GM18498 (cell line): ENCODE results near the gene ORAI3.

Source experiments
- ATAC-seq: cut with Tn5 transposase; IDR thresholded peaks from one replicate; pipeline ENCODE4 v1.9.1; 2021; ENCODE audit warnings: mild to moderate bottlenecking, moderate library complexity; ENCODE audit not compliant: unreplicated experiment

Gene ORAI3

GRCh38 chr16:30966033-30966619 is 17.3 kb downstream of the ORAI3 start:
- ATAC-seq, result no peak

GRCh38 chr16:30967795-30968194 is 18.9 kb downstream of the ORAI3 start:
- ATAC-seq, result no peak

- no peak for ATAC-seq
These were observed 20.5 kb downstream of the ORAI3 start for GRCh38 chr16:30969246-30969842.

- ATAC-seq, result no peak
These were observed 22.4 kb downstream of the ORAI3 start for GRCh38 chr16:30971298-30971697.

- ATAC-seq, result no peak
These were observed 24.0 kb downstream of the ORAI3 start for GRCh38 chr16:30972872-30973271.

- ATAC-seq, result no peak
These were observed 25.5 kb downstream of the ORAI3 start for GRCh38 chr16:30974348-30974747.

GRCh38 chr16:30976486-30976885 is 27.6 kb downstream of the ORAI3 start:
- ATAC-seq, result no peak

- no peak for ATAC-seq
These were observed 28.6 kb downstream of the ORAI3 start for GRCh38 chr16:30977502-30977901.

- ATAC-seq, result no peak
These were observed 30.5 kb downstream of the ORAI3 start for GRCh38 chr16:30979170-30980022.

GRCh38 chr16:30980023-30980371 is 31.1 kb downstream of the ORAI3 start:
- ATAC-seq, result no peak

- ATAC-seq, result no peak
These were observed 31.6 kb downstream of the ORAI3 start for GRCh38 chr16:30980434-30980833.

GRCh38 chr16:30980959-30981358 is 32.1 kb downstream of the ORAI3 start:
- no peak for ATAC-seq

- ATAC-seq, result no peak
These were observed 33.9 kb downstream of the ORAI3 start for GRCh38 chr16:30982548-30983288.

GRCh38 chr16:30983289-30983889 is 34.5 kb downstream of the ORAI3 start:
- no peak for ATAC-seq

GRCh38 chr16:30983898-30984610 is 35.2 kb downstream of the ORAI3 start:
- ATAC-seq, result no peak

GRCh38 chr16:30984669-30985400 is 36.0 kb downstream of the ORAI3 start, which contains the start of gene HSD3B7:
TSS of gene HSD3B7 (plus strand) at chr16:30985207. CDS start at chr16:30985659, 452 bp downstream.
- no peak for ATAC-seq

- ATAC-seq, result no peak
These were observed 36.7 kb downstream of the ORAI3 start for GRCh38 chr16:30985401-30986128.

GRCh38 chr16:30986129-30986991 is 37.5 kb downstream of the ORAI3 start:
- ATAC-seq, result no peak
